K562 (cell line): ENCODE results near the gene COPG2. TPM values are rescaled to one million over a fixed set of nuclear protein-coding genes. Genes with fewer than 3 reads are reported as not detected.

ENCODE experiments used
- EHMT2 ChIP-seq: fragments of 450-650 bp; IDR thresholded peaks from 2 replicates; pipeline ENCODE4 v1.6.1; 2018; ENCODE audit warnings: antibody characterized with exemption
- KDM1A ChIP-seq, 2 experiments: fragments of 450-650 bp; IDR thresholded peaks; 2 replicates each; pipeline ENCODE4 v1.6.1; 2016; ENCODE audit warnings: mild to moderate bottlenecking in 2 of 2
- MAFG ChIP-seq: fragments of 450-650 bp; conservative IDR thresholded peaks from 2 replicates; pipeline ENCODE4 v1.6.1; 2016; ENCODE audit warnings: missing genetic modification characterization, missing compliant biosample characterization
- MAX ChIP-seq: sonication (generic); formaldehyde crosslinking; IDR thresholded peaks from 2 replicates; pipeline ENCODE4 v1.9.0; 2022; ENCODE audit warnings: mild to moderate bottlenecking, missing genetic modification reagents
- MYC ChIP-seq, 2 experiments: fragments of 250-450 bp in 1 of 2; sonication (Bioruptor Pico) in 1 of 2; IDR thresholded peaks; 2 replicates each; pipeline versions ENCODE4 v1.5.1 to v1.6.1; 2012 to 2021; ENCODE audit warnings: low read depth in 2 of 2, borderline replicate concordance in 1 of 2, improper control_type of control experiment in 1 of 2, low read length in 1 of 2, mild to moderate bottlenecking in 1 of 2, moderate library complexity in 1 of 2
- NFE2 ChIP-seq: IDR thresholded peaks from 2 replicates; pipeline ENCODE4 v1.6.1; 2014; ENCODE audit warnings: antibody characterized with exemption, low read depth
- PKNOX1 ChIP-seq: fragments of 450-650 bp; IDR thresholded peaks from 2 replicates; pipeline ENCODE4 v1.6.1; 2016
- PRPF4 ChIP-seq: fragments of 200-400 bp; formaldehyde crosslinking; IDR thresholded peaks from one replicate; pipeline ENCODE4 v1.6.1; 2017; ENCODE audit warnings: low read length, low read depth, mild to moderate bottlenecking; ENCODE audit not compliant: insufficient read depth, poor library complexity, severe bottlenecking
- RFX1 ChIP-seq: fragments of 450-650 bp; IDR thresholded peaks from 2 replicates; pipeline ENCODE4 v1.6.1; 2016; ENCODE audit warnings: mild to moderate bottlenecking, moderate library complexity
- SMARCA5 ChIP-seq: fragments of 450-650 bp; IDR thresholded peaks from 2 replicates; pipeline ENCODE4 v1.6.1; 2016
- STAT6 ChIP-seq: sonication (generic); formaldehyde crosslinking; IDR thresholded peaks from 2 replicates; pipeline ENCODE4 v1.8.1; 2023; ENCODE audit warnings: mild to moderate bottlenecking, missing genetic modification reagents
- WHSC1 ChIP-seq: IDR thresholded peaks from one replicate; pipeline ENCODE4 v1.6.1; 2012; ENCODE audit warnings: low read length, control low read depth, inconsistent platforms
- ZBTB40 ChIP-seq, 2 experiments: fragments of 450-650 bp in 1 of 2; sonication (generic) in 1 of 2; formaldehyde crosslinking in 1 of 2; IDR thresholded peaks; 2 replicates each; pipeline versions ENCODE4 v1.7.1 to v1.9.0; 2016 to 2022; ENCODE audit warnings: inconsistent platforms in 1 of 2, mild to moderate bottlenecking in 1 of 2, missing genetic modification reagents in 1 of 2
- ZNF316 ChIP-seq: fragments of 450-650 bp; IDR thresholded peaks from 2 replicates; pipeline ENCODE4 v1.6.1; 2016
- ZNF354B ChIP-seq: fragments of 250-450 bp; sonication (Bioruptor Pico); IDR thresholded peaks from 2 replicates; pipeline ENCODE4 v1.4.0; 2020
- polyA plus RNA-seq, 8 experiments: library from polyadenylated mRNA; depleted of rRNA in 4 of 8; stranded (reverse) in 5 of 8; unstranded in 3 of 8; fragments of >200 nt; fragmentation: Nextera tagmentation in 2 of 8; fragmentation: Illumina TruSeq in 1 of 8; extraction: Ambion mirVana in 2 of 8; extraction: Trizol in 1 of 8; gene quantifications; 2 replicates each; pipeline versions ENCODE4 v1.2.1 to v1.2.3, GENCODE V29; 2011 to 2014; ENCODE audit warnings: inconsistent platforms in 1 of 8, missing spikeins in 1 of 8
- total RNA-seq, 7 experiments: library from RNA; depleted of rRNA in 6 of 7; stranded (reverse); fragments of >200 nt in 6 of 7; fragmentation: Illumina TruSeq in 2 of 7; extraction: Trizol in 2 of 7; gene quantifications; 2 replicates each; pipeline versions ENCODE4 v1.2.1 to v1.2.3, GENCODE V29; 2011 to 2021; ENCODE audit warnings: low replicate concordance in 1 of 7

Gene COPG2
- total and polyA plus RNA-seq, 9 of the 15 experiments (the other 6 are each of a cell fraction or from before 2014, with no cell fraction given) = 6.6 to 104 (median 32.5) TPM

- TF ChIP-seq KDM1A (IDR thresholded peaks at IDR 0.05) = 0 out of 4 replicates have a peak, but pooled peaks of 1 of the 2 experiments have one; percentile 13
- TF ChIP-seq ZBTB40 (IDR thresholded peaks at IDR 0.05) = 0 out of 2 replicates have a peak, but pooled peaks have one; percentile 14
- TF ChIP-seq ZBTB40 (CRISPR knock-in tag; IDR thresholded peaks at IDR 0.05) = no peak
- no peak for TF ChIP-seq PRPF4
- TF ChIP-seq WHSC1 = no peak
- TF ChIP-seq MAX (CRISPR knock-in tag) = peak; percentile 35; the same call in 1 of the 2 replicates
- no peak for TF ChIP-seq STAT6 (CRISPR knock-in tag)
- 0 out of 2 replicates have a peak, but pooled peaks have one; percentile 10 for TF ChIP-seq PKNOX1
- peak; percentile 54 for TF ChIP-seq ZNF316
- peak; percentile 23; the same call in 1 of the 2 replicates for TF ChIP-seq NFE2
- peak; percentile 58; the same call in 1 of the 2 replicates for TF ChIP-seq RFX1
- TF ChIP-seq SMARCA5 = no peak
- peak; percentile 53; the same call in 1 of the 2 replicates for TF ChIP-seq MAFG
- peak; percentile 45; the same call in 1 of the 2 replicates for TF ChIP-seq MYC (IDR thresholded peaks at IDR 0.05; ENCODE audit: low read depth, low read length)
- no peak for TF ChIP-seq MYC (CRISPR knock-in tag; IDR thresholded peaks at IDR 0.05; ENCODE audit: borderline replicate concordance, low read depth)
- peak; percentile 60; the same call in 1 of the 2 replicates for TF ChIP-seq EHMT2
- no peak for TF ChIP-seq ZNF354B (CRISPR knock-in tag)
These were observed 143.9 kb downstream of the COPG2 start (continued) for GRCh38 chr7:130524628-130525027.
